Measurements from ENCODE around the gene STAG2.
"Not testable (repeated sequence)": the region's sequence is repeated elsewhere in the genome, so short reads cannot be mapped to it uniquely, and the experiment has no call there.

Gene STAG2

GRCh38 chrX:124042042-124042441, 80.5 kb downstream of the STAG2 start:
- TF ChIP-seq, protein P1, sequence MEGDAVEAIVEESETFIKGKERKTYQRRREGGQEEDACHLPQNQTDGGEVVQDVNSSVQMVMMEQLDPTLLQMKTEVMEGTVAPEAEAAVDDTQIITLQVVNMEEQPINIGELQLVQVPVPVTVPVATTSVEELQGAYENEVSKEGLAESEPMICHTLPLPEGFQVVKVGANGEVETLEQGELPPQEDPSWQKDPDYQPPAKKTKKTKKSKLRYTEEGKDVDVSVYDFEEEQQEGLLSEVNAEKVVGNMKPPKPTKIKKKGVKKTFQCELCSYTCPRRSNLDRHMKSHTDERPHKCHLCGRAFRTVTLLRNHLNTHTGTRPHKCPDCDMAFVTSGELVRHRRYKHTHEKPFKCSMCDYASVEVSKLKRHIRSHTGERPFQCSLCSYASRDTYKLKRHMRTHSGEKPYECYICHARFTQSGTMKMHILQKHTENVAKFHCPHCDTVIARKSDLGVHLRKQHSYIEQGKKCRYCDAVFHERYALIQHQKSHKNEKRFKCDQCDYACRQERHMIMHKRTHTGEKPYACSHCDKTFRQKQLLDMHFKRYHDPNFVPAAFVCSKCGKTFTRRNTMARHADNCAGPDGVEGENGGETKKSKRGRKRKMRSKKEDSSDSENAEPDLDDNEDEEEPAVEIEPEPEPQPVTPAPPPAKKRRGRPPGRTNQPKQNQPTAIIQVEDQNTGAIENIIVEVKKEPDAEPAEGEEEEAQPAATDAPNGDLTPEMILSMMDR (IDR thresholded peaks at IDR 0.05; ENCODE audit: control extremely low read depth, extremely low read depth, low read depth, missing control alignments), result no peak
- ChIA-PET CTCF (interaction anchor here (1.1 kb wide), 1 partner anchor 209 kb away, joined by 3 read pairs; no protein-coding TSS in a partner anchor), POLR2A (no interaction called here)
- no peak for DNase-seq (ENCODE audit: extremely low spot score)

DNA sequence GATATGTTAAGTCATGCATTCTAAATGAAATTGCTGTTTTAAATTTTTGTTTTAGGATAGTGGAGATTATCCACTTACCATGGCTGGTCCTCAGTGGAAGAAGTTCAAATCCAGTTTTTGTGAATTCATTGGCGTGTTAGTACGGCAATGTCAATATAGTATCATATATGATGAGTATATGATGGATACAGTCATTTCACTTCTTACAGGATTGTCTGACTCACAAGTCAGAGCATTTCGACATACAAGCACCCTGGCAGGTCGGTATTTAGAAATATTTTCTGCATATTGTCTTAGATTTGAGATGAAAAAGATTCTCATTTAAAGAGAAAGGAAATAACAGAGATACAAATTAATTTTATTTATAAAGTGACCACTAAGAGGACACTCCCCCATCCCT, 83.6 kb downstream of the STAG2 start:
- ChIA-PET CTCF (no interaction called here), POLR2A (no interaction called here)
- TF ChIP-seq, protein P1 (IDR thresholded peaks at IDR 0.05; ENCODE audit: control extremely low read depth, extremely low read depth, low read depth, missing control alignments), result no peak
- no peak for DNase-seq (ENCODE audit: extremely low spot score)

GRCh38 chrX:124084417-124084816, 122.9 kb downstream of the STAG2 start:
- POLR2A ChIA-PET; DNase-seq (ENCODE audit: extremely low spot score); CTCF ChIA-PET: not testable (repeated sequence)

DNA sequence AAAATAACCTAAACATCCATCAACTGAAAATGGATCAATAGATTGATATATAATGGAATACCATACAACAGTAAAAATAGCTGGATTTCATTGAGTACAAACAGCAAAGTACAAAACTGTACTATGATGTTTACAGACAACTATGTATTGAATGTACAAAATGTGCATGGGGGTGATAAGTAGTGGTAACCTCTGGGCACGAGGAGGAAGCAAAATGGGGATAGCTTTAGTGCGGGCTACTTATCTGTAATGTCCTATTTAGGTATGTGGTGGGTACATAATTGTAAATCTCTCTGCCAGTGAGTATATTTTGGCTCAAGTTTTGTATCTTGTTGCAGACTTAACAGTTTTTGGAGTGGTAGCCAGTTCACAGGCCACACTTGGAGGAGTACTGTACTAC, 123.6 kb downstream of the STAG2 start:
- DNase-seq (ENCODE audit: extremely low spot score), result no peak
- ChIA-PET CTCF (no interaction called here), POLR2A (no interaction called here)
- TF ChIP-seq, protein P1 (IDR thresholded peaks at IDR 0.05; ENCODE audit: control extremely low read depth, extremely low read depth, low read depth, missing control alignments), result no peak

DNA sequence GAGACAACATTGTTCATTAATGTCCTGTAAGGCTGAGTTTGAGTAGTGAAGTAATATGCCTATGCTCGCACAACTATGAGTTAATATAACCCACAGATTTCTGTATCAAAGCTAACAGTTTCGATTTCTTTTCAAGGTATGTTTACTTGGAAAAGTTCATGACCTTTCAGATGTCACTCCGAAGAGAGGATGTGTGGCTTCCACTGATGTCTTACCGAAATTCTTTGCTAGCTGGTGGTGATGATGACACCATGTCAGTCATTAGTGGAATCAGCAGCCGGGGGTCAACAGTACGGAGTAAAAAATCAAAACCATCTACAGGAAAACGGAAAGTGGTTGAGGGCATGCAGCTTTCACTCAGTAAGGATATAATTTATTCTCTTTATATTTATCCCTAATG, 124.9 kb downstream of the STAG2 start:
- POLR2A ChIA-PET, result no interaction called here
- TF ChIP-seq, protein P1 (IDR thresholded peaks at IDR 0.05; ENCODE audit: control extremely low read depth, extremely low read depth, low read depth, missing control alignments), result no peak
- no peak for DNase-seq (ENCODE audit: extremely low spot score)
- CTCF ChIA-PET, result interaction anchor here (1.2 to 2.3 kb wide), 2 partner anchors 11 to 146 kb away, joined by 3 to 6 read pairs; no protein-coding TSS in a partner anchor

DNA sequence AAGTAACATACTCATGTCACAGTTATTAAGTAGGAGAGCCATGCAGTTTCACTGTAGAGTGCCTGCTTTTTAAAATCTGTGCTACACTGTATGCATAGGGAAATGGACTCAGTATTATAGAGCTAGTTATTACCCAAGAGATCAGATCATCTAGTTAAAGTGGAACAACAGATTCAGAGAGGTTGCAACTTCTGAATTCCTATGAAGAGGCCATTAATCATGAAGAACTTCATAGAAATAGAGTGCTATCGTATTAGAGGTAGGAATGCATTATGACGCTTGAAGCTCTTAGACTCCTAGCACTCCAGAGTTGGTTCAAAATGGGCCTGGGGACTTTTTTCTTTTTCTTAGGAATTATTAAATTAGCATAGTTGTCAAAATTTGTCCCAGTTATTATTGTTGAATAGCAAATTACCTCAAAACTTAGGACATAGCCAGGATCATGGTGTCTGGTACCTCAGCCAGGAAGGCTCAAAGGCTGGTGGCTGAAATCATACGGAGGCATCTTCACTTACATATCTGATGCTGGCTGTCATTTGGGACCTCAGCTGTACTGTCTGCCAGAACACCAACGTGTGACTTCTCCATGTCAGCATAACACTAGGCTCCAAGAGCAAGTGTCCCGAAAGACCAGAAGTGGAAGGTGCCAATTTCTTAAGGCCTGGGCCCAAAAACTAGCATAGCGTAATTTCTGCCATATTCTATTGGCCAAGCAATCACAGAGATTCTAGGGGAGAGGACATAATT, 125.7 kb downstream of the STAG2 start:
- TF ChIP-seq, protein P1 (IDR thresholded peaks at IDR 0.05; ENCODE audit: control extremely low read depth, extremely low read depth, low read depth, missing control alignments), result no peak
- CTCF ChIA-PET, result interaction anchor here (1.2 to 2.3 kb wide), 2 partner anchors 10 to 146 kb away, joined by 3 to 6 read pairs; no protein-coding TSS in a partner anchor
- POLR2A ChIA-PET, result no interaction called here
- no peak for DNase-seq (ENCODE audit: extremely low spot score)

DNA sequence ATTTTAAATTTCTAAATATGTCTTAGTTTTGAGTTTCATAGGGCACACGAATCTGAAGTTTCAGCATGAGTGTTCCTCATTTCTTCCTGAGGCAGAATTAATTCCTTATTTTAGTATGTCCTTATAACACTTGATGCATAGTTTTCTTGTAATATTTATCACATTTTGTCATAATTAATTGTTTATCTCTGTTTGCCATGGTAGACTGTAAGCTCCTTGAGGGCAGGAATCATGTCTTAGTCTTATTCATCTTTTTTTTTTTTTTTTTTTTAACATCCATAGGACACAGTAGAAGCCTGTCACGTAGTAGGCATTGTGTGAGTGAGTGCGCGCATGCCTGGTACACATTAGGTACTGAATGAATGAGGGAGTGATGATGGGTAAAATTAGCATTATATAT, 131.7 kb downstream of the STAG2 start:
- DNase-seq (ENCODE audit: extremely low spot score), result no peak
- TF ChIP-seq, protein P1 (IDR thresholded peaks at IDR 0.05; ENCODE audit: control extremely low read depth, extremely low read depth, low read depth, missing control alignments), result no peak
- ChIA-PET CTCF (no interaction called here), POLR2A (interaction anchor here (0.7 kb wide), 1 partner anchor 139 kb away, joined by 7 read pairs; no protein-coding TSS in a partner anchor)

Measured in GM10248 (cell line).